Smooth muscle cell of the umbilical artery (primary cell): Measurements from ENCODE around the gene WDR75. TPM values are rescaled to one million over a fixed set of nuclear protein-coding genes. Genes with fewer than 3 reads are reported as not detected.

Experiments
- total RNA-seq: library from RNA; depleted of rRNA; stranded (reverse); fragments of >200 nt; gene quantifications from 2 replicates; pipeline ENCODE4 v1.2.3, GENCODE V29; 2014

Gene WDR75
- 42.5 and 59.9 TPM in 2 replicates for total RNA-seq

DNA sequence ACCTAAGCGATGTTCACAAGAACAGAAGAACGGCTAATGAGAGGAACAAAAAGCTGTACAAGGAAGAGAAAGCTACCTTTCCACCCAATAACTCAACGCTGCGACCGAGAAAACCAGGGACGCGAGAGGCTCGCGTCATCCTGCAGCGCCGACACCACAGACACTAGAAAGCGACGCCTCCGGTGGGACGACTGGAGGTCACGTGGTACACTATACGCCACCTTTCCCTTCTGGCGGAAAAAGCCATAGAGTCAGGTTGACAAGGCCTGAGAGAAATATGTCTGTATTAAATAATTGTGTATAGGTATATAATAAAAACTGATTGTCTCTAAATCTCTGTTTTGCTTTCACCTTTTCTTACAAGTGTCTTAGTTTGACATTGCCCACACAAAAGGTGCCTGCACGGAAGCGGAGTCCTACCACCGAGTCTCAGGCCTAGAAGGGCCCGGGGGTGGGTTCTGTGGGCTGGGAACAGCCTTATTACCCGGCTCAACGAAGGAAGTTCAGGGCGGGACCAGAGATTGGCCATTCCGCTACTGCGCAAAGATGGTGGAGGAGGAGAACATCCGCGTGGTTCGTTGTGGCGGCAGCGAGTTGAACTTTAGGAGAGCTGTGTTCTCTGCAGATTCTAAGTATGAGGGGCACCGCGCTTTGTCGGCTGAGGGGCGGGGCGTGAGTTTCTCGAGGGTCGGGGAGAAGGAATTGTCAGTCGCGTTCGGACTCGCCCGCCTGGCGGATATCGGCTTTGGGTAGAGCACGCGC is at the start of gene WDR75:
WDR75 (plus strand) TSS at position 528 of the 762 bp plus-strand sequence; CDS start at position 547, 19 bp downstream.

Other genes with a start within 250 kb of the WDR75 start
- gene SLC40A1, start 139.3 kb downstream of the WDR75 start, total RNA-seq = 8.2 and 20.2 TPM in 2 replicates
- gene ASNSD1, start 220.0 kb downstream of the WDR75 start, total RNA-seq = 62.7 and 64.5 TPM in 2 replicates
- gene ANKAR, start 233.2 kb downstream of the WDR75 start, total RNA-seq = 4.2 and 5.0 TPM in 2 replicates